GM10266 (cell line): ENCODE measurements around the gene TOM1L1.

ENCODE experiments used
- DNase-seq: peaks from one replicate; pipeline ENCODE4 v3.0.0; 2012; ENCODE audit errors: extremely low spot score
- CTCF ChIP-seq: IDR thresholded peaks from 2 replicates; pipeline ENCODE4 v1.5.1; 2012; ENCODE audit warnings: mild to moderate bottlenecking, low read depth; ENCODE audit not compliant: control insufficient read depth, insufficient read depth; ENCODE audit errors: missing control alignments

Gene TOM1L1

GRCh38 chr17:54898576-54898975 is 2.1 kb upstream of the TOM1L1 start:
- no peak for DNase-seq
- no peak for TF ChIP-seq CTCF

GRCh38 chr17:54899201-54899600 is 1.5 kb upstream of the TOM1L1 start:
- DNase-seq, result no peak
- TF ChIP-seq CTCF, result no peak

- peak; percentile 21 for DNase-seq
- no peak for TF ChIP-seq CTCF
These were observed 763 bp upstream of the TOM1L1 start for GRCh38 chr17:54899721-54900456.

- peak; percentile 22 for DNase-seq
- no peak for TF ChIP-seq CTCF
These were observed 674 bp downstream of the TOM1L1 start for GRCh38 chr17:54901230-54901822.

- no peak for DNase-seq
- TF ChIP-seq CTCF, result no peak
These were observed 1.4 kb downstream of the TOM1L1 start for GRCh38 chr17:54902017-54902416.

- DNase-seq, result no peak
- TF ChIP-seq CTCF, result no peak
These were observed 2.0 kb downstream of the TOM1L1 start for GRCh38 chr17:54902611-54903010.

- no peak for DNase-seq
- no peak for TF ChIP-seq CTCF
These were observed 2.7 kb downstream of the TOM1L1 start for GRCh38 chr17:54903375-54903774.
